ENCODE results near the gene GATA6.

DNA sequence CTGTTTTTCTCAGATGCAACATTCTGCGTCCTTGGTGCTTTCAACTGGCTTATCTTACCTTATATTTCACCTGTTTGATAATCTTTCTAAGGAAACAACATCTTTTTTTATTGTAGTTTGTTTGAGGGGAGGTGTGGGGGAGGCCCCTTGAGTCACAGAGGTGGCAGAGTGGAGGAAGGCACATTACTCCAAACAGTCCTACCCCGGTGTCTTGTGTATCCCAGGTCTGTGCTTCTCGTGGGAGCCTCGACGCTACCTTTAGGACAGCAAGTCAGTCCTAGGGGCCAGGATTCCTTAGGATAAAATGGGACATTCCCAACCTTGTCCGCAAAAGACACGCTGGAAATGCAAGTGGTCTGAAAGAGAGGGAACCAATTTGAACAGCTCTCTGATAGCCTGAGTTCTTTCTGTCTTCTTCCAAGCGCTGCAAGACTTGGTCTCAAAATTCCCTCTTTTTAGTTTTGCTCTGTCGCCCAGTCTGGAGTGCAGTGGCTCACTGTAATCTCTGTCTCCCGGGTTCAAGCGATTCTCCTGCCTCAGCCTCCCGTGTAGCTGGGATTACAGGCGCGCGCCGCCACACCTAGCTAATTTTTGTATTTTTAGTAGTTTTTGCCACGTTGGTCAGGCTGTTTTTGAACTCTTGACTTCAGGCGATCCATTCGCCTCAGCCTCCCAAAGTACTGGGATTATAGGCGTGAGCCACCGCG is 4.0 kb downstream of the GATA6 start:
- TF ChIP-seq, protein P1, sequence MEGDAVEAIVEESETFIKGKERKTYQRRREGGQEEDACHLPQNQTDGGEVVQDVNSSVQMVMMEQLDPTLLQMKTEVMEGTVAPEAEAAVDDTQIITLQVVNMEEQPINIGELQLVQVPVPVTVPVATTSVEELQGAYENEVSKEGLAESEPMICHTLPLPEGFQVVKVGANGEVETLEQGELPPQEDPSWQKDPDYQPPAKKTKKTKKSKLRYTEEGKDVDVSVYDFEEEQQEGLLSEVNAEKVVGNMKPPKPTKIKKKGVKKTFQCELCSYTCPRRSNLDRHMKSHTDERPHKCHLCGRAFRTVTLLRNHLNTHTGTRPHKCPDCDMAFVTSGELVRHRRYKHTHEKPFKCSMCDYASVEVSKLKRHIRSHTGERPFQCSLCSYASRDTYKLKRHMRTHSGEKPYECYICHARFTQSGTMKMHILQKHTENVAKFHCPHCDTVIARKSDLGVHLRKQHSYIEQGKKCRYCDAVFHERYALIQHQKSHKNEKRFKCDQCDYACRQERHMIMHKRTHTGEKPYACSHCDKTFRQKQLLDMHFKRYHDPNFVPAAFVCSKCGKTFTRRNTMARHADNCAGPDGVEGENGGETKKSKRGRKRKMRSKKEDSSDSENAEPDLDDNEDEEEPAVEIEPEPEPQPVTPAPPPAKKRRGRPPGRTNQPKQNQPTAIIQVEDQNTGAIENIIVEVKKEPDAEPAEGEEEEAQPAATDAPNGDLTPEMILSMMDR (optimal IDR thresholded peaks at IDR 0.05 in 1 of 3, IDR thresholded peaks at IDR 0.05 in 1 of 3, conservative IDR thresholded peaks at IDR 0.05 in 1 of 3; ENCODE audit: extremely low read depth in 1 of 3, insufficient read depth in 2 of 3, low read length in 3 of 3) = no peak
- TF ChIP-seq EZH2 (IDR thresholded peaks at IDR 0.05; ENCODE audit: low read length) = no peak

Measured in keratinocyte (primary cell).